Pons (tissue), 1 donor: ENCODE data around the gene ELP4.
A peak's percentile ranks its signal among the peaks of the same experiment; 100 is the strongest.
"Not testable (repeated sequence)": the region's sequence is repeated elsewhere in the genome, so short reads cannot be mapped to it uniquely, and the experiment has no call there.

ENCODE experiments used
- DNase-seq: peaks from one replicate; pipeline ENCODE4 v3.0.0-alpha.2; 2016; ENCODE audit warnings: low spot score

The ELP4 gene

DNA sequence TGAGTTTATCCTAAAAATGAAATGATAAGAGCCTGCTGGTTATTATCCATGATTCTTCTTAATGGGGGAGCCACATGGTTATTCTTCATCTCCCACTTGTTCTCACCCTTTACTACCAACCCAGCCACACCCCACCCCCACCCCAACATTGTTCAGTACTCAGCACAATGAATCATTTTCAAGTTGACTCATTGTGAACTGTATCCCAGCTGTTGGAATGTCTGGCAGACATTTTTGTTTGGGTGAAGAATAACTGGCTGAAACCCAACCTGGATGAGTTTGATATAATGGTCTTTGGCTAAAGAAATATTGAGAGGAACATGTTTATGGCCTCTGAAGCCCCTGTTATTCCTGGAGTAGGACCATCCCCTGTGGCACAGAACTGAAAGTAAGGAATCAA, 136.2 kb downstream of the ELP4 start:
- peak; percentile 8 for DNase-seq

DNA sequence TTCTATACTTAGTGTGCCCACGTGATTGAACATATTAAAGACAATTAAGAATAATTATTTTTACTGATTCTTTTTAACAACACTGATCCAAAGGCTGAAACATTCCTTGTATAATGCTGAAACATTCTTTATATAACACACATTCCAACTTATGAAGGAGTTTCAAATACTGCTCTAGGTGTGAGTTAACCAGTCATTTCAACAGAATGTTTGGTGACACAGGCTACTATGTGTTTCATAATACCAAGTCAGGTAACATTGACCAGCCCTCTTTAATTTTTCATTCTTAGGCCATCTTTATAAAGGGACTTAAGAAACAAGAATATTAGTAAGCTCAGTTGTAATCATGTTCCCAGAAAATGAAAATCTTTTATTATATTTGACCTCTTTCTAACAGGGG, 136.6 kb downstream of the ELP4 start:
- no peak for DNase-seq

GRCh38 chr11:31649129-31649966, 139.8 kb downstream of the ELP4 start:
- DNase-seq: no peak

GRCh38 chr11:31651208-31651607, 141.6 kb downstream of the ELP4 start:
- no peak for DNase-seq

DNA sequence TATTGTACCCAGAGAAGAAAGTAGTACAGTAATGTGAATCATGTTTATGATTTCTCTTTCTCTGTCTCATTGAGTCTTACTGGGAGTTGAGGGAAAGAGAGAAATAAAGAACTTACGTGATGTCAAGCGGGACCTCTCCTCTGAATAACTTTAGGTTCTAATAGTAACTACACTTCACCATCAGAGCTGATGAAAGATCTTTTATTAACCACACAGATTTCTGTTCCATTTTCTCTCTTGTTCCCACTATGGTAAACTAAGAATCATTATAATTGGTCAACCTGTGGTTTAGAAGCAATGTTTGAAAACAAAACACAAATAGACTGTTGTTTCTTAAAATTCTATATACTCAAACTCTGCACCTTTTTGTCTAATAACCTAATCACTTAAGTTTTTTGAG, 142.3 kb downstream of the ELP4 start:
- no peak for DNase-seq

- DNase-seq: no peak
Measured at GRCh38 chr11:31652528-31652927, 143.0 kb downstream of the ELP4 start.

- no peak for DNase-seq
Measured at GRCh38 chr11:31655483-31655882, 145.9 kb downstream of the ELP4 start.

- DNase-seq: no peak
Measured at GRCh38 chr11:31656051-31656450, 146.5 kb downstream of the ELP4 start.

DNA sequence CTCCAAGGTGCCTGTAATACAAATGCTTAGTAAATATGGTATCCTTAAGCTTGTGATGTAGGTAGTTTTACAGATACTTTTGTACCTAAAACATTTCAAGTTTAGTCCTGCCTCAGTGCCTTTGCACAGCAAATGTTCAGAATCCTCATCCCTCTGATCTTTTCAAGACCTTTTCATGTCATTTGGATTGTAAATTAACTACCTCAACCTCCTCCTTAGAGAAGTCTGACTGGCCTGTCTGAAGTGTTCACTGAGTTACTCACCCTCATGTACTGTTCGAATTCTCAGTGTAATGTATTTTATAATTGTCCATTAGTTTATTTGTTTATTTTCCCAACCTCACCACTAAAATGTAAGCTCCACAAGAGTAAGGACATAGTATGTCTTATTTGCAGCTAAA, 147.5 kb downstream of the ELP4 start:
- no peak for DNase-seq

- no peak for DNase-seq
Measured at GRCh38 chr11:31664129-31664528, 154.6 kb downstream of the ELP4 start.

DNA sequence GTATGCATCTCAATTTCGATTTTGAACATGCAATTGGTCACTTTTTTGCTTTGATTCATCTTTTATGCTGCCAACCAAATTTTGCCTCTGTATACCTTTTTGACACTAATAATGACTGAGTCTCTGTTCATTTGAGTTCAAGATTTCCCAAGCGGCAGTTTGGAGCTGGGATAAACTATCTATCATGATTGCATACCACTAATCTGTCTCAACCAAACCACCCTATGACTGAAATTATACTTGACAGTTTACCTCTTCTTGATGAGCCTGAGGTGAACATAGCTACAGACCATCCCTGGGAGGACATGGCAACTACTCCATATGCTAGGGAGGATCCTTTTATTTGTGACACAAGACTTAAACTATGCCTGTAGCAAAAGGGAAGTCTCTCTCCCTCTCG, 155.4 kb downstream of the ELP4 start:
- DNase-seq: no peak

GRCh38 chr11:31671681-31672080, 162.1 kb downstream of the ELP4 start:
- DNase-seq: no peak

DNA sequence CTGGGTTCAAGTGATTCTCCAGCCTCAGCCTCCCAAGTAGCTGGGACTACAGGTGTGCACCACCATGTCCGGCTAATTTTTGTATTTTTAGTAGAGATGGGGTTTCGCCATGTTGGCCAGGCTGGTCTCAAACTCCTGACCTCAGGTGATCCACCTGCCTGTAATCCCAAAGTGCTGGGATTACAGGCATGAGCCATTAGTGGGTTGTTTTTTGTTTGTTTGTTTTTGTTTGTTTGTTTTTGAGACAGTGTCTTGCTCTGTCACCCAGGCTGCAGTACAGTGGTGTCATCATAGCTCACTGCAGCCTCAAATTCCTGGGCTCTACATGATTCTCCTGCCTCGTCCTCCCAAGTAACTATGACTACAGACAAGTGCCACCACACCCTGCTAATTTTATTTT, 163.5 kb downstream of the ELP4 start:
- DNase-seq: not testable (repeated sequence)

DNA sequence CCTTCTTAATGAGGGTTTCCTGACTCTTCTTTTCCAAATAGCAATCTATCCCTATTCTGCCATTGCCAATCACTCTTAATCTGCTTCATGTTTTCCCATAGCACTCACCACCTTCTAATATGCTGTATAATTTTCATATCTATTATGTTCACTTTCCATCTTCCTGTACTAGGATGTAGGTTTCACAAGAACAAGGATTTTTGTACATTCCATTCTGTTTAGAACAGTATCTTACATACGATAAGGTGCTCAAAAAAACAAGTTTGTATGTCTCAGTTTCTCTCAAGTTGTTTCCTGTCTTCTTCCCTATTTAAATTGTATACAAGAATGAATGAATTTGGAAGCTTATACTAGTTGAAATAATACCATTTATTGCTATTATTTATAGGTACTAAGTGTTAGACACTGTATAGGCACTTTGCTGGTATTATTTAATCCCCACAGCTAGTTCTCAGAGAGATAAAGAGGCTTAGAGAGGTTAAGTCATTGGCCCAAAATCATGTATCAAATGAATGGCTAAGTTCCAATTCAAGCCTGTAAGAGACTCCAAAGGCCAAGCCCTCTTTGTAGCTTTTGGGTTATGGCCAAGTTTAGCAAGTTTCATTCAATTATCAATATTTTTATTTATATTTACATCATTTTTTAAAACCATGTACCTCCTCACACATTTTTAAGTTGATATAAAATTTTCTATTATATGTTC, 166.9 kb downstream of the ELP4 start:
- DNase-seq: no peak

DNA sequence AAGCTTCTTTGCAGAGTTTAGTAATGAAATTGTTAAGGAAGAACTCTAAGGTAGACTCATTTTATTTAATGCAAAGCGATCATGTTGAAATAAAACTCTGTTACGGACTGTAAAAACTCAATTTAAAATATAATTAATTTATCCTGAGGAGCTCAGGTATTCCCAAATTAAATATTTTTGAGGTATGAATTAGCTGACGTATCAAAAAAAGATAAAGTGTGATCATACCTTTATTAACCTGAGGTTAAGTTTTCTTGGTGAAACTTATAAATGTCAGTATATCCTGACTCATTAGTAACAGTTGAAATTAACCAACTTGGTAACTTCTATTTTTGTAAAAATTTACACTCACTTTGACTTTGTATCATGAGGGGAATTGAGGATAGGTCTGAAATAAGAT, 171.2 kb downstream of the ELP4 start:
- no peak for DNase-seq

GRCh38 chr11:31687256-31687655, 177.7 kb downstream of the ELP4 start:
- no peak for DNase-seq

- no peak for DNase-seq
Measured at GRCh38 chr11:31687861-31688260, 178.3 kb downstream of the ELP4 start.

DNA sequence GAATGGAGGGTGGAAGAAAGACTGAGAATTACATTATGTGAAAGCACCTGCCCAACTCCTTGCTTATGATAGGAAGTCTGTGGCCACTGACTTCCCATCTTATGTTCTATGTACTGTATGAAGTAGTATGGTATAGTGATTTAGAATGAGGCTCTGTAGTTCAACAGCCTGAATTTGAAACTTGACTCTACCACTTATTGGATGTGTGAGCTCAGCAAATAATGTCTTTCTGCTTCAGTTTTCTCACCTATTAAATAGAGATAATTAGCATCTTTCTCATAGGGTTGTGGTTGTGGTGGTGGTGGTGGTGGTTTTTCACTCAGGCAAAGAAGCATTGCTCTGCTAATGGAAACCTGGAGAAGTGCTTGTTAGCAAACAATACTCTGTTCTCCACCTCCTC, 180.0 kb downstream of the ELP4 start:
- DNase-seq: no peak

DNA sequence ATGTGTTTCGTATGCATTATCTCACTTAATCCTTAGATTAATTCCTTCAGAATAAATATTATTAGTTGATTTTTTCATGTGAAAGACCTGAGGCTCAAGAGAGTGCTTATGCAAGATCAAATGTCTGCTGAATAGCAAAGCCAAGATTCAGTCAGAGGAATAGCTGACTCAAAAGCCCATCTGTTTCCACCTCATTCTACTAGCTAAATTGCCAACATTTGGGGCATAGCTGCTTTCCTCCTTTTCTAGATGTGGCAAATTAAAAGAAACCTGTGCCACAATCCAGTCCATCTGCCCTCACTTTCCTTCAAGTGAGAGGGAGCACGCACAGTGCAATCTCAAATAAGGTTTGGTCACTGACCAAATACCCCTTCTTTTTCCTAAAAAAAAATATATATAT, 180.5 kb downstream of the ELP4 start:
- peak; percentile 37 for DNase-seq

DNA sequence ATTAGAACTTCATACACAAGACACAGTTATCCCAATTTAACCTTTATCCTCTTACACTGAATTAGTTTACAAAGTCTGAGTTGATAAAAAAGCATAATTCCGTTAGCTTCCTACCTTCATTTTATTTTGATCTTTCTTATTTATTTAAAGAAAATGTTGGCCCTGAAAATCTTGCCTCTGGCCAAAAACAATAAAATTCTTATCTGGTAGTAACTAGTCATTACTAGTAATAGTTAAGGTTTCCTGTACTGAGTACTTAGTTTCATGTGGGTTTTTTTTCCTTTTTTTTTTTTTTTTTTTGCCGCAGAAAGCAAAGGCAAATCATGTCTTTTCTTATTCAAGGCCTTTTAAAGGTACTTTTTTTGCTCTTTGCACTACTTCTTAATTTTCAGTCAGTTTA, 180.9 kb downstream of the ELP4 start:
- DNase-seq: no peak

DNA sequence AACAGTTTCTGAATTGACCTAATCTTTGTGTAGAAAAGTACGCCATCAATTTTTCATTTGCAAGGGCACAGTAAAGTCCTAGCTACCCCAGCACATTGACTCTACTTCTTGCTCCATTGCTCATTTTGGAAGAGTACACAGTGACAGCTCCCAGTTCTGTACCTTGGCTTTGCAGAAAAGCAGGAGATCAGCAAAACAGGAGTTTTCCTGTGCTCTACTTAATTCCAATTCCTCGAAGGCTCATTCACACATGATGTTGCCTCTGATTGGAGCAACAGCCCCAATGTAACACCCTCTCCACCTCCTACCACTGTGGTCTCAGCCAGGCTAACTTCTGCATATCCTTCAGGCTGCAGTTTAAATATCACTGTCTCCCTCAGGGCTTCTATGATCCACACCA, 182.9 kb downstream of the ELP4 start:
- no peak for DNase-seq

- not testable (repeated sequence) for DNase-seq
Measured at GRCh38 chr11:31697049-31697448, 187.5 kb downstream of the ELP4 start.

DNA sequence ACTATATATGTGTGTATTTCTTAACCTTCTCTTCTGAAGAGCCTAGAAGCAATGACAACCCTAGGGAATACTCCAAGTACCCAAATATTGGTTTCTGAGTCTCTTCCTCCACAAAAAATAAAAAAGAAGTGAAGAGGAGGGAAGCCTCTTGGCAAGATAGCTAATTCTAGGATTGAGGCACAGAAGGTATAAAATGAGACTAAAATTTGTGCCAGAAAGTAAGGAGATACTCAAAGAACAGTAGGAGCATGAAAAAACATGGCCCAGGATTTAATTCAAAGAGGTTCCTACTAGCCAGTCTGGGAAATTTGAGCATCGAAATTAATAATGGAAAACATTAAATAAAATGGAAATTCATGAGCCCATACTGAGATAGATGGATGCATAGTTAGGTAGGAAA, 189.5 kb downstream of the ELP4 start:
- no peak for DNase-seq

- no peak for DNase-seq
Measured at GRCh38 chr11:31702966-31703365, 193.4 kb downstream of the ELP4 start.
